PC-9 (cell line): Measurements from ENCODE around the gene TROAP. TPM values are rescaled to one million over a fixed set of nuclear protein-coding genes. Genes with fewer than 3 reads are reported as not detected.
A peak's percentile ranks its signal among the peaks of the same experiment; 100 is the strongest.

ENCODE experiments used
- Bru-seq: library from RNA; stranded (reverse); fragments of 400-500 nt; gene quantifications from one replicate; lab custom pipeline; 2021; lab: Mats Ljungman, UMichigan
- BruChase-seq, 2 experiments: library from RNA; stranded (reverse); fragments of 400-500 nt; gene quantifications; one replicate each; lab custom pipeline; 2021; lab: Mats Ljungman, UMichigan
- BruUV-seq: library from RNA; stranded (reverse); fragments of 400-500 nt; replicated peaks from 2 replicates; lab custom pipeline; 2021; lab: Mats Ljungman, UMichigan
- CTCF ChIA-PET: fragments of 300-600 bp; sonication (Branson Sonifier 250); formaldehyde crosslinking; loops from one replicate; lab custom pipeline; 2022; ENCODE audit warnings: antibody characterized with exemption; lab: Charles Lee
- POLR2A ChIA-PET: fragments of 300-600 bp; sonication (Branson Sonifier 250); formaldehyde crosslinking; loops from one replicate; lab custom pipeline; 2022; ENCODE audit warnings: antibody characterized with exemption; ENCODE audit not compliant: unreplicated experiment; lab: Charles Lee
- DNase-seq, 2 experiments: peaks; one replicate each; pipeline versions ENCODE4 v3.0.0 to v3.0.0-alpha.2; 2015 to 2022; ENCODE audit warnings: mixed read lengths in 1 of 2
- H2AFZ ChIP-seq: fragments of 200-600 bp; sonication (generic); 2 replicates; pipeline ENCODE4 v1.8.1; 2017; ENCODE audit warnings: antibody characterized with exemption
- H3F3A ChIP-seq: fragments of 200-600 bp; sonication (generic); 2 replicates; pipeline ENCODE4 v1.8.1; 2017; ENCODE audit warnings: antibody characterized with exemption, mild to moderate bottlenecking, low read depth; ENCODE audit not compliant: insufficient read depth
- H3K27ac ChIP-seq: fragments of 200-600 bp; sonication (generic); 2 replicates; pipeline ENCODE4 v1.6.1; 2016; ENCODE audit warnings: mixed run types
- H3K27me3 ChIP-seq: fragments of 200-600 bp; sonication (generic); 2 replicates; pipeline ENCODE4 v1.6.1; 2016; ENCODE audit warnings: low read depth, mixed run types; ENCODE audit not compliant: insufficient read depth
- H3K36me3 ChIP-seq: fragments of 200-600 bp; sonication (generic); 2 replicates; pipeline ENCODE4 v1.6.1; 2016; ENCODE audit warnings: low read depth, mixed run types
- H3K4me1 ChIP-seq: fragments of 200-600 bp; sonication (generic); replicated peaks from 2 replicates; pipeline ENCODE4 v1.6.1; 2016; ENCODE audit warnings: mixed run types; ENCODE audit not compliant: insufficient read depth
- H3K4me2 ChIP-seq: fragments of 200-600 bp; sonication (generic); 2 replicates; pipeline ENCODE4 v1.6.1; 2017; ENCODE audit warnings: mixed run types
- H3K4me3 ChIP-seq: fragments of 200-600 bp; sonication (generic); 2 replicates; pipeline ENCODE4 v1.6.1; 2016; ENCODE audit warnings: mixed run types
- H3K79me2 ChIP-seq: fragments of 200-600 bp; sonication (generic); 2 replicates; pipeline ENCODE4 v1.6.1; 2017; ENCODE audit warnings: low read depth, mixed run types
- H3K9me2 ChIP-seq: fragments of 200-600 bp; sonication (generic); 2 replicates; pipeline ENCODE4 v1.8.1; 2017; ENCODE audit warnings: mild to moderate bottlenecking; ENCODE audit not compliant: insufficient read depth
- H3K9me3 ChIP-seq: fragments of 200-600 bp; sonication (generic); 2 replicates; pipeline ENCODE4 v1.8.1; 2016; ENCODE audit warnings: low read depth; ENCODE audit not compliant: insufficient read depth
- H4K20me1 ChIP-seq: fragments of 200-600 bp; sonication (generic); 2 replicates; pipeline ENCODE4 v1.8.1; 2017; ENCODE audit not compliant: insufficient read depth
- CTCF ChIP-seq: fragments of 200-600 bp; sonication (generic); conservative IDR thresholded peaks from 2 replicates; pipeline ENCODE4 v1.6.1; 2017; ENCODE audit warnings: mixed run types, antibody characterized with exemption, mild to moderate bottlenecking, moderate library complexity
- EZH2 ChIP-seq: fragments of 200-600 bp; sonication (generic); IDR thresholded peaks from 2 replicates; pipeline ENCODE4 v1.8.0; 2017; ENCODE audit warnings: antibody characterized with exemption, low read depth
- intact Hi-C: fragments of 100-400 bp; cut with micrococcal nuclease; formaldehyde crosslinking; loops from one replicate; pipeline ENCODE4 v1.10.0; 2022; ENCODE audit not compliant: unreplicated experiment
- long read RNA-seq: library from polyadenylated mRNA; stranded (forward); transcript quantifications from one replicate; pipeline ENCODE4 v2.0.0, GENCODE V29; 2022
- total RNA-seq: library from RNA; stranded (reverse); gene quantifications from 2 replicates; pipeline ENCODE4 v1.2.3, GENCODE V29; 2021

The TROAP gene
- total RNA-seq (79.4 and 79.9 TPM in 2 replicates), Bru-seq, nascent RNA (percentile 81 among the genes with signal in this experiment), BruChase-seq, experiment 1, labeled RNA remaining after a 2-hour chase (percentile 84 among the genes with signal in this experiment), BruChase-seq, experiment 2, labeled RNA remaining after a 6-hour chase (percentile 90 among the genes with signal in this experiment)
- long read RNA-seq, transcript TROAP-201 (15 exons, 2,527 nt): major isoform, 14 of 94 reads
- long read RNA-seq, transcript TROAP-207 (4 exons, 623 nt): minor isoform, 5 of 94 reads
- long read RNA-seq, transcript TROAP-215 (14 exons, 2,771 nt): minor isoform, 13 of 94 reads
- long read RNA-seq, partial matches to known transcripts: 29 of 94 reads
- long read RNA-seq, other reads (novel, unspliced or antisense): 26 of 94 reads

- Histone ChIP-seq H3K4me2 (peak within 1 kb of the TSS; percentile 93), H3K36me3 (no peaks in the 10 kb centered on the region), H3K9me2 (no peaks in the 10 kb centered on the region), H3K79me2 (peaks cover 12% of the 10 kb centered on the region), H3K27me3 (no peaks in the 10 kb centered on the region), H3K4me3 (peak within 1 kb of the TSS; percentile 68), H4K20me1 (no peaks in the 10 kb centered on the region), H3K4me1 (peaks cover 9% of the 10 kb centered on the region; the same call in 1 of the 2 replicates), H3K27ac (0 out of 2 replicates have a peak within 1 kb of the TSS, but pooled peaks have one; percentile 6), H3K9me3 (no peaks in the 10 kb centered on the region), H3F3A (no peaks in the 10 kb centered on the region), H2AFZ (peak within 1 kb of the TSS; percentile 84)
- BruUV-seq: no TSS peak
- ChIA-PET CTCF (interaction anchor here (0.6 to 2.0 kb wide), 7 partner anchors 9 to 316 kb away, joined by 3 to 11 read pairs (median 5); partner anchors contain the start of gene DNAJC22), POLR2A (interaction anchor here (0.5 to 1.0 kb wide), 12 partner anchors 12 to 961 kb away, joined by 3 to 10 read pairs (median 4); partner anchors contain the start of genes LIMA1, SPATS2 and TMBIM6)
- intact Hi-C loops: no loop called here
- TF ChIP-seq EZH2 (no peak), CTCF (no peak)
- DNase-seq: peak; percentile 93 to 98
Observed at GRCh38 chr12:49322708-49323523, at the start of gene TROAP. TROAP (plus strand) TSS chr12:49323255; CDS start chr12:49323609, 354 bp downstream.

DNA sequence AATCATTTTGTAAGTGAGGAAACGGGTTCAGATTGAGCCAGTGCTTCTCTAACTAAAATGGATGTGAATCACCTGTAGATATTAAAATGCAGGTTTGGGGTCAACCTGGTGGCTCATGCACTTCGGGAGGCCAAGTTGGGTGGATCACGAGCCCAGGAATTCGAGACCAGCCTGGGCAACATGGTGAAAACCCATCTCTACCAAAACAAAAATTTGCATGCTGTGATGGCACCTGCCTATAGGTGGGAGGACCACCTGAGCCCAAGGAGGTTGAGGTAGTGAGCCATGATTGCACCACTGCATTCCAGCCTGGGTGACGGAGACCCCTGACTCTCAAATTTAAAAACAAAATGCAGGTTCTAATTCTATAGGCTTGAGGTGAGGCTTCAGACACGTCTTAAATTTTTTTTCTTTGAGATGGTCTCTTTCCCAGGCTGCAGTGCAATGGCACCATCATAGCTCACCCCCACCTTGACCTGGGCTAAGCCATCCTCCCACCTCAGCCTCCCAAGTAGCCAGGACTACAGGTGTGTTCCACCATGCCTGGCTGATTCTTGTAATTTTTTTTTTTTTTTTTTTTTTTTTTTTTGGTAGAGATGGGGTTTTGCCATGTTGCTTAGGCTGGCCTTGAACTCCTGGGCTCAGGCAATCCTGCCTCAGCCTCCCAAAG is 49.2 kb upstream of the TROAP start:
- Histone ChIP-seq H2AFZ (no peak overlapping the region), H4K20me1 (peaks cover 58% of the 10 kb centered on the region)
- CTCF ChIA-PET: interaction anchor here (0.7 kb wide), 1 partner anchor 351 kb away, joined by 3 read pairs; no protein-coding TSS in a partner anchor

More for the DNA sequence above, 49.2 kb upstream of the TROAP start:
- H3K4me1 ChIP-seq: peaks cover 16% of the 10 kb centered on the region
- H3K27me3 ChIP-seq: no peaks in the 10 kb centered on the region
- H3K27ac ChIP-seq: no peak overlapping the region
- POLR2A ChIA-PET: interaction anchor here (0.6 kb wide), 1 partner anchor 262 kb away, joined by 3 read pairs; no protein-coding TSS in a partner anchor
- H3K9me3 ChIP-seq: no peaks in the 10 kb centered on the region
- no peak overlapping the region for H3K4me3 ChIP-seq
- DNase-seq: peak in 1 of 2 experiments; percentile 51
- peaks cover 30% of the 10 kb centered on the region for H3K79me2 ChIP-seq
- peaks cover 40% of the 10 kb centered on the region for H3K36me3 ChIP-seq
- H3K9me2 ChIP-seq: no peaks in the 10 kb centered on the region
- intact Hi-C loops: no loop called here
- TF ChIP-seq CTCF (no peak), EZH2 (no peak)
- H3F3A ChIP-seq: peaks cover 73% of the 10 kb centered on the region
- BruUV-seq: no TSS peak
- H3K4me2 ChIP-seq: no peak overlapping the region
